BJ (cell line): ENCODE results near the gene CIART. TPM values are rescaled to one million over a fixed set of nuclear protein-coding genes. Genes with fewer than 3 reads are reported as not detected.

Experiments used
- CTCF ChIA-PET: fragments of 350-600 bp; formaldehyde crosslinking; extraction: SDS; loops from one replicate; lab custom pipeline; 2021; ENCODE audit warnings: antibody characterized with exemption, inconsistent platforms; lab: Yijun Ruan, JAX
- POLR2A ChIA-PET: fragments of 300-600 bp; sonication (Branson Sonifier 250); formaldehyde crosslinking; extraction: SDS; loops from one replicate; lab custom pipeline; 2021; ENCODE audit warnings: antibody characterized with exemption; lab: Charles Lee
- DNase-seq: peaks from one replicate; pipeline ENCODE4 v3.0.0-alpha.2; 2011; ENCODE audit warnings: low read depth
- H3K27me3 ChIP-seq: 2 replicates; pipeline ENCODE4 v1.6.0; 2011; ENCODE audit warnings: low read length; ENCODE audit not compliant: control insufficient read depth, insufficient read depth
- H3K36me3 ChIP-seq: 2 replicates; pipeline ENCODE4 v1.5.1; 2011; ENCODE audit warnings: low read length; ENCODE audit not compliant: control insufficient read depth, insufficient read depth
- H3K4me3 ChIP-seq: 2 replicates; pipeline ENCODE4 v1.5.1; 2011; ENCODE audit warnings: low read depth, mild to moderate bottlenecking, control low read depth, low read length
- polyA plus RNA-seq: library from polyadenylated mRNA; depleted of rRNA; stranded (reverse); fragments of >200 nt; gene quantifications from 2 replicates; pipeline ENCODE4 v1.2.3, GENCODE V29; 2011
- TF ChIP-seq, protein P1 (sequence below): IDR thresholded peaks from 2 replicates; pipeline ENCODE4 v1.5.1; 2011; ENCODE audit warnings: low read depth, mild to moderate bottlenecking, control low read depth, inconsistent platforms, low read length, moderate library complexity; ENCODE audit not compliant: insufficient read depth

The CIART gene
- polyA plus RNA-seq, 1 experiment, result 17.2 TPM

DNA sequence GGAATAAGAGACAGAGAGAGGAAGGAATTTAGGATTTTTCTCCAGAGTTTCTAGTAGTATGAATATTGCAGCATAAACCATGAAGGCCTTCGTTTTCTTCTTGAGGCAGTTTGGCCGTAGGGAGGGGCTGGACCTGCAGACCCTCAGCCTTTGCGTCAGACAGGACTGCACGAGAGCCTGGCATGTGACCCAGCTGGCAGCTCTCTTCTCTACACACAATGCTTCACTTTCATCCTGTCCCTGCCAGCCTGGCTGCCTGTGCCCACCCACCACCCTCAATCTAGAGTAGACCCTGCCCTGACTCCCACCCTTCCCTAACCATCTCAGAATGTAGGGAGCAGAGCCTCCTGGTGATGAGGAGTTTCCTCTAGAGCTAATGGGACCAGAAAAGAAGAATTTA is 23.1 kb upstream of the CIART start:
- no peaks in the 10 kb centered on the region for H3K36me3 ChIP-seq
- peaks cover 6% of the 10 kb centered on the region for H3K27me3 ChIP-seq
- TF ChIP-seq, protein P1, sequence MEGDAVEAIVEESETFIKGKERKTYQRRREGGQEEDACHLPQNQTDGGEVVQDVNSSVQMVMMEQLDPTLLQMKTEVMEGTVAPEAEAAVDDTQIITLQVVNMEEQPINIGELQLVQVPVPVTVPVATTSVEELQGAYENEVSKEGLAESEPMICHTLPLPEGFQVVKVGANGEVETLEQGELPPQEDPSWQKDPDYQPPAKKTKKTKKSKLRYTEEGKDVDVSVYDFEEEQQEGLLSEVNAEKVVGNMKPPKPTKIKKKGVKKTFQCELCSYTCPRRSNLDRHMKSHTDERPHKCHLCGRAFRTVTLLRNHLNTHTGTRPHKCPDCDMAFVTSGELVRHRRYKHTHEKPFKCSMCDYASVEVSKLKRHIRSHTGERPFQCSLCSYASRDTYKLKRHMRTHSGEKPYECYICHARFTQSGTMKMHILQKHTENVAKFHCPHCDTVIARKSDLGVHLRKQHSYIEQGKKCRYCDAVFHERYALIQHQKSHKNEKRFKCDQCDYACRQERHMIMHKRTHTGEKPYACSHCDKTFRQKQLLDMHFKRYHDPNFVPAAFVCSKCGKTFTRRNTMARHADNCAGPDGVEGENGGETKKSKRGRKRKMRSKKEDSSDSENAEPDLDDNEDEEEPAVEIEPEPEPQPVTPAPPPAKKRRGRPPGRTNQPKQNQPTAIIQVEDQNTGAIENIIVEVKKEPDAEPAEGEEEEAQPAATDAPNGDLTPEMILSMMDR, result no peak
- H3K4me3 ChIP-seq, result no peak overlapping the region
- DNase-seq, result no peak
- CTCF ChIA-PET, result interaction anchor here (1.8 to 14.1 kb wide), 2 partner anchors 14 to 24 kb away, joined by 9 to 208 read pairs; partner anchors contain the start of genes C1orf54 and CIART
- POLR2A ChIA-PET, result interaction anchor here (0.7 to 1.2 kb wide), 2 partner anchors 10 to 86 kb away, joined by 3 to 5 read pairs; partner anchors contain the start of gene APH1A

DNA sequence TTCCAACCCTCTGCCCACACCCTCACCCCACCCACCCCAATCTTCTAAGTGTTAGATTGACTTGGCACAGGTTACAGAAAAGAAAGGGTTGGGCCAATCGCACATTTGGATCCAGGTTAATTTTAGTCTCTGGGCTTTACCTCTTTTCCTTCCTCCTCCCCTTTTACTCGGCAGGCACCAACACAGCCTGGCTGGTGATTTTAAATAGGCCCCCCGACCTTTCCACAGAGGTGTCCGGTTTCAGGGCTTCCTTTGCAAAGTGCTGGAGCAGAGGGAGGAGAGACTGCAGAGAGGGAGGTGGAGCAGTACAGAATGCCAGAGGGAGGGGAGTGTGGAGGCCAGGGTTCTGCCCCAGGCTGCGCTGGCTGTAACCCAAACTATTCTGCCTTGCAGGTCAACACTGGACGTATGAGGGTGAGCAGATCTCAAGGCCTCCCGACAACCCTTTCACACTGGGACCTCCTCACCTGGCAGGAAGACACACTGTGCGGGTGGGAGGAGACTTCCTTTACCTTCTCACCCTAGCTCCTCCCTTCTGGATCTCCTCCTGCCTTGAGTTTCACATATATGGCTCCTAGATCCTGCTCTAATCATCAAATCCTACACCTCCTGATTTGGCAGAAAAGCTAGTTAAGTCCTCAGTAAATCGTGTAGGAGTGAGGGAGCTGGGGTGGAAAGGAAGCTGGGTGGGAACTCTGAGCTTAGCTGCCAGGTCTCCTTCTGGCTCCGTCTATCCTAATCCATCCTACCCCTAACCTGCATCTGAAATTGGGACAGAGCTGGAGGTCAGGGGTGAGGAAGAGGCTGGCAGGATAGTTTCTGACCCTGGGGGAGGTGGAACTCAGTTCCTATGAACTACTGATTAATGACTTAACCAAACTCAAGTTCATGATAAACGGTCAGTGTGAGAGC is 22.3 kb upstream of the CIART start:
- CTCF ChIA-PET, result interaction anchor here (1.8 to 14.1 kb wide), 2 partner anchors 13 to 23 kb away, joined by 9 to 208 read pairs; partner anchors contain the start of genes C1orf54 and CIART
- POLR2A ChIA-PET, result interaction anchor here (0.7 to 1.2 kb wide), 2 partner anchors 9 to 87 kb away, joined by 3 to 5 read pairs; partner anchors contain the start of gene APH1A
- H3K4me3 ChIP-seq, result no peak overlapping the region
- no peak for DNase-seq
- TF ChIP-seq, protein P1, result no peak
- H3K36me3 ChIP-seq, result 0 out of 2 replicates have a peak, but pooled peaks cover 3% of the 10 kb centered on the region
- peaks cover 6% of the 10 kb centered on the region for H3K27me3 ChIP-seq

- POLR2A ChIA-PET, result interaction anchor here (0.6 kb wide), 1 partner anchor 103 kb away, joined by 4 read pairs; the partner anchor contains the start of gene RPRD2
- peaks cover 11% of the 10 kb centered on the region for H3K36me3 ChIP-seq
- CTCF ChIA-PET, result interaction anchor here (14.1 kb wide), 1 partner anchor 22 kb away, joined by 208 read pairs; the partner anchor contains the start of gene CIART
- peaks cover 6% of the 10 kb centered on the region for H3K27me3 ChIP-seq
- TF ChIP-seq, protein P1, result no peak
- H3K4me3 ChIP-seq, result no peak overlapping the region
- DNase-seq, result no peak
These were observed 21.0 kb upstream of the CIART start for GRCh38 chr1:150261367-150261766.

GRCh38 chr1:150262388-150263320 is 19.7 kb upstream of the CIART start:
- no peak for DNase-seq
- peaks cover 11% of the 10 kb centered on the region for H3K36me3 ChIP-seq
- ChIA-PET CTCF (interaction anchor here (1.0 to 14.1 kb wide), 2 partner anchors 8 to 21 kb away, joined by 3 to 208 read pairs; partner anchors contain the start of gene CIART), POLR2A (no interaction called here)
- TF ChIP-seq, protein P1, result no peak
- peaks cover 6% of the 10 kb centered on the region for H3K27me3 ChIP-seq
- no peak overlapping the region for H3K4me3 ChIP-seq
